Smooth muscle cell (in vitro differentiated cells): ENCODE results near the gene SPSB2. TPM values are rescaled to one million over a fixed set of nuclear protein-coding genes. Genes with fewer than 3 reads are reported as not detected.
"Not testable (repeated sequence)": the region's sequence is repeated elsewhere in the genome, so short reads cannot be mapped to it uniquely, and the experiment has no call there.

ENCODE experiments used
- DNase-seq: peaks from one replicate; lab custom pipeline; 2025; ENCODE audit not compliant: unreplicated experiment; lab: John Stamatoyannopoulos, UW
- H2AFZ ChIP-seq: fragments of 200-600 bp; sonication (generic); 2 replicates; pipeline ENCODE4 v1.6.0; 2016; ENCODE audit warnings: antibody characterized with exemption, low read depth, mild to moderate bottlenecking
- H3F3A ChIP-seq: fragments of 200-600 bp; sonication (generic); 2 replicates; pipeline ENCODE4 v1.6.0; 2017; ENCODE audit warnings: antibody characterized with exemption, low read depth
- H3K27ac ChIP-seq: fragments of 200-600 bp; sonication (generic); 2 replicates; pipeline ENCODE4 v1.5.1; 2016; ENCODE audit warnings: low read depth, mild to moderate bottlenecking
- H3K27me3 ChIP-seq: fragments of 200-600 bp; sonication (generic); 2 replicates; pipeline ENCODE4 v1.6.1; 2016; ENCODE audit warnings: low read depth, mild to moderate bottlenecking
- H3K36me3 ChIP-seq: fragments of 200-600 bp; sonication (generic); 2 replicates; pipeline ENCODE4 v1.5.1; 2016; ENCODE audit warnings: low read depth
- H3K4me1 ChIP-seq: fragments of 200-600 bp; sonication (generic); 2 replicates; pipeline ENCODE4 v1.5.1; 2016; ENCODE audit warnings: low read depth
- H3K4me2 ChIP-seq: fragments of 200-600 bp; sonication (generic); 2 replicates; pipeline ENCODE4 v1.6.0; 2016; ENCODE audit warnings: mild to moderate bottlenecking
- H3K4me3 ChIP-seq: fragments of 200-600 bp; sonication (generic); 2 replicates; pipeline ENCODE4 v1.5.1; 2016; ENCODE audit warnings: mild to moderate bottlenecking
- H3K79me2 ChIP-seq: fragments of 200-600 bp; sonication (generic); 2 replicates; pipeline ENCODE4 v1.6.0; 2016; ENCODE audit warnings: low read depth, mild to moderate bottlenecking
- H3K9ac ChIP-seq: fragments of 200-600 bp; sonication (generic); 2 replicates; pipeline ENCODE4 v1.6.0; 2016; ENCODE audit warnings: low read depth
- H3K9me3 ChIP-seq: fragments of 200-600 bp; sonication (generic); replicated peaks from 2 replicates; pipeline ENCODE4 v1.5.1; 2016; ENCODE audit warnings: low read depth
- H4K20me1 ChIP-seq: fragments of 200-600 bp; sonication (generic); 2 replicates; pipeline ENCODE4 v1.6.0; 2016; ENCODE audit warnings: low read depth
- WGBS: methylation state at CpG from one replicate; pipeline ENCODE4 v1.1.7; 2016; ENCODE audit warnings: low lambda C conversion rate; 5-methylcytosine and 5-hydroxymethylcytosine counted together
- polyA plus RNA-seq: library from polyadenylated mRNA; unstranded; fragments of >200 nt; fragmentation: Nextera tagmentation; extraction: Ambion mirVana; gene quantifications from 2 replicates; pipeline ENCODE4 v1.2.1, GENCODE V29; 2016
- total RNA-seq: library from RNA; depleted of rRNA; stranded (reverse); fragments of >200 nt; gene quantifications from 2 replicates; pipeline ENCODE4 v1.2.3, GENCODE V29; 2014
- TF ChIP-seq, protein P1 (sequence below): fragments of 200-600 bp; sonication (generic); IDR thresholded peaks from 2 replicates; pipeline ENCODE4 v1.5.1; 2017; ENCODE audit warnings: borderline replicate concordance, mild to moderate bottlenecking, antibody characterized with exemption; ENCODE audit not compliant: insufficient read depth, poor library complexity, severe bottlenecking

SPSB2 gene
- total and polyA plus RNA-seq, 2 experiments from 2014 or later, result 2.5 to 5.9 TPM

DNA sequence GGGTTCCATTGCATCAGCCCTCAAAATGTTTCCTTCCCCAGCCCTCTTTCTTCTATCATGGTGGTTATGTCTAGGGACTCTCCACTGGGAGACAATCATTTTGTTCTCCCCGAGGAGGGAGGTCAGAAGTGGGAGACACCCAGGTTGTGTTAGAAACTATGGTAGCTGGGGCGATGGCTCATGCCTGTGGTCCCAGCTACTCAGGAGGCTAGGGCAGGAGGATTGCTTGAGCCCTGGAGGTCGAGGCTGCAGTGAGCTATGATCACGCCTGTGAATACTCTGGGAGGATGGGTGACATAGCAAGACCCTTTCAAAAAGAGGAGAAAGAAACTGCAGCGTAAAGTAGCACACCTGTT, 18.5 kb upstream of the SPSB2 start:
- H3F3A ChIP-seq, result no peaks in the 10 kb centered on the region
- peak overlapping the region; percentile 96 for H3K4me2 ChIP-seq
- DNase-seq, result no peak
- H3K36me3 ChIP-seq, result no peaks in the 10 kb centered on the region
- H3K27ac ChIP-seq, result peak overlapping the region; percentile 90
- H3K9ac ChIP-seq, result peak overlapping the region; percentile 82
- peak overlapping the region; percentile 59 for H3K4me3 ChIP-seq
- H3K79me2 ChIP-seq, result no peaks in the 10 kb centered on the region
- H3K27me3 ChIP-seq, result no peaks in the 10 kb centered on the region
- H3K4me1 ChIP-seq, result peaks cover 16% of the 10 kb centered on the region
- peak overlapping the region; percentile 96 for H2AFZ ChIP-seq
- no peaks in the 10 kb centered on the region for H3K9me3 ChIP-seq
- no peaks in the 10 kb centered on the region for H4K20me1 ChIP-seq
- TF ChIP-seq, protein P1, sequence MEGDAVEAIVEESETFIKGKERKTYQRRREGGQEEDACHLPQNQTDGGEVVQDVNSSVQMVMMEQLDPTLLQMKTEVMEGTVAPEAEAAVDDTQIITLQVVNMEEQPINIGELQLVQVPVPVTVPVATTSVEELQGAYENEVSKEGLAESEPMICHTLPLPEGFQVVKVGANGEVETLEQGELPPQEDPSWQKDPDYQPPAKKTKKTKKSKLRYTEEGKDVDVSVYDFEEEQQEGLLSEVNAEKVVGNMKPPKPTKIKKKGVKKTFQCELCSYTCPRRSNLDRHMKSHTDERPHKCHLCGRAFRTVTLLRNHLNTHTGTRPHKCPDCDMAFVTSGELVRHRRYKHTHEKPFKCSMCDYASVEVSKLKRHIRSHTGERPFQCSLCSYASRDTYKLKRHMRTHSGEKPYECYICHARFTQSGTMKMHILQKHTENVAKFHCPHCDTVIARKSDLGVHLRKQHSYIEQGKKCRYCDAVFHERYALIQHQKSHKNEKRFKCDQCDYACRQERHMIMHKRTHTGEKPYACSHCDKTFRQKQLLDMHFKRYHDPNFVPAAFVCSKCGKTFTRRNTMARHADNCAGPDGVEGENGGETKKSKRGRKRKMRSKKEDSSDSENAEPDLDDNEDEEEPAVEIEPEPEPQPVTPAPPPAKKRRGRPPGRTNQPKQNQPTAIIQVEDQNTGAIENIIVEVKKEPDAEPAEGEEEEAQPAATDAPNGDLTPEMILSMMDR, result no peak
- WGBS, result 92% methylated on average over 5 of the region's 5 CpGs

DNA sequence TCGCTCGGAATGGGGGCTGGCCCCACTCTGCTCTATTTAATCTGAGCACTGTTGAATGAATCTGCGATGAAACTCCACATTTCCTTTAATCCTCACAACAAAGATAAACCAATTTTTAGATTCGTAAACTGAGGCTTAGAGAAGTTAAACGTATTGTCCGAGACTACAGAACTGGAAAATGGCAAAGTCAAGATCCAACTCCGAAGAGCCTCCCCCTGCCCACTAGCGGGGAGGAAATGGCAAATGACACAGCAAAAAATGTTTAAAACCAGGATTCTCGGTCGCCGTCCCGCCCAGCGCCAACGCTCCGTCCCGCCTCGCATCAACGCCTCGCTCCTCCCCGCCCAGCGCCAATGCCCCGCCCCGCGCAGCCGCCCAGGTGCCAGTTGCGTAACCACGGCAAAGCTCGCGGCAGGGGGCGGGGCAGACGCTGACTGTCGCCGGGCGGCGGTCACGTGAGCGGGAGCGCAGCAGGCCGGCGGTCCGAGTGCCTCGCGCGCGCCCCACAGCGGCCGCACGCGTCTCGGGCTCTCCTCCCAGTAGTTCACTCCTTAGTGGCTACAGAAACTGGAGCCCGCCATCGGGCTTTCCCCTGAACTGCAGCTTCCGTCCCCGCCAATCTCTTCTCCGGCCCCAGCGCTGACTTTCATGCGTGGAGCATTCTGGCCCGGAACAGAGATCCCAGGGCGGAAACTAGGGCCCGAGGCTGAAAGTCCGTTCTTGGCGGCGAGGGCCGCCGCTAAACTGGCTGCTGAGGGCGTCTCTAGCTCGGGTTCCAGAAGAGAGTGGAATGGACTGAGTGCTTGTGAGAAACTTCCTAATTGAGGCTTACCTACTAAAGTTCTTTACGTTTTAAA, 17.9 kb upstream of the SPSB2 start:
- H3K9ac ChIP-seq, result peak overlapping the region; percentile 82
- H3F3A ChIP-seq, result no peaks in the 10 kb centered on the region
- H3K27ac ChIP-seq, result peak overlapping the region; percentile 90
- peak overlapping the region; percentile 96 for H3K4me2 ChIP-seq
- H3K9me3 ChIP-seq, result no peaks in the 10 kb centered on the region
- H4K20me1 ChIP-seq, result no peaks in the 10 kb centered on the region
- peak; percentile 95 for DNase-seq
- TF ChIP-seq, protein P1, result peak; percentile 65
- H2AFZ ChIP-seq, result peak overlapping the region; percentile 96
- 6% methylated on average over 50 of the region's 68 CpGs for WGBS
- peak overlapping the region; percentile 59 for H3K4me3 ChIP-seq
- no peaks in the 10 kb centered on the region for H3K27me3 ChIP-seq
- peaks cover 16% of the 10 kb centered on the region for H3K4me1 ChIP-seq
- no peaks in the 10 kb centered on the region for H3K36me3 ChIP-seq
- H3K79me2 ChIP-seq, result no peaks in the 10 kb centered on the region

DNA sequence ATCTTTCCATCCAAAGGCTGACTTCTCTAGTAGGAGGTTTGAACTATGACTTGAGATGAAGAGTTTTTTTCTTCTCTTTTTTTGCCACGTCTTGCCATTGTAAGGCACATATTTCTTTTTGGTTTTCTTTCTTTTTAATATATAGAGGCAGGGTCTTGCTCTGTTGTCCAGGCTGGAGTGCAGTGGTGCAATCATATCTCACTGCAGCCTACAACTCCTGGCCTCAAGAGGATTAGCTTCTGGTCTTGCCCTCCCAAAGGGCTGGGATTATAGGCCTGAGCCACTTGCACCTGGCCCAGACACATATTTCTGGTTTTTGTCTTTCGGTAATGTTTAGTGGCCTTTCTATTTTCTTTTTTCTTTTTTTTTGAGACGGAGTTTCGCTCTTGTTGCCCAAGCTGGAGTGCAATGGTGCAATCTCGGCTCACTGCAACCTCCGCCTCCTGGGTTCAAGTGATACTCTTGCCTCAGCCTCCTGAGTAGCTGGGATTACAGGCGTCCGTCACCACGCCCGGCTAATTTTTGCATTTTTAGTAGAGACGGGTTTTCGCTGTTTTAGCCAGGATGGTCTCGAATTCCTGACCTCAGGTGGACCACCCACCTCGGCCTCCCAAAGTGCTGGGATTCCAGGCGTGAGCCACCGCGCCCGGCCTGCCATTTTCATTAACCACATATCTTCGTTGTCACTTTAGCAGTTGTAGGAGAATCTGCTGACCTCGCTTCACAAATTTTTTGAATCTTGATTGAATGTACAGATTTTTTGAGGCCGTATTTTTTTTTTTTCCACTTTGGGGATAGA, 16.9 kb upstream of the SPSB2 start:
- not testable (repeated sequence) for H3K4me3 ChIP-seq, H3K27me3 ChIP-seq, H2AFZ ChIP-seq, H3F3A ChIP-seq, H3K9ac ChIP-seq, H3K79me2 ChIP-seq, DNase-seq, H3K9me3 ChIP-seq, H4K20me1 ChIP-seq, H3K36me3 ChIP-seq
- Histone ChIP-seq H3K4me2 (peak overlapping the region; percentile 78), H3K27ac (peak overlapping the region; percentile 81), H3K4me1 (peaks cover 16% of the 10 kb centered on the region)
- 94% methylated on average over 16 of the region's 21 CpGs for WGBS

DNA sequence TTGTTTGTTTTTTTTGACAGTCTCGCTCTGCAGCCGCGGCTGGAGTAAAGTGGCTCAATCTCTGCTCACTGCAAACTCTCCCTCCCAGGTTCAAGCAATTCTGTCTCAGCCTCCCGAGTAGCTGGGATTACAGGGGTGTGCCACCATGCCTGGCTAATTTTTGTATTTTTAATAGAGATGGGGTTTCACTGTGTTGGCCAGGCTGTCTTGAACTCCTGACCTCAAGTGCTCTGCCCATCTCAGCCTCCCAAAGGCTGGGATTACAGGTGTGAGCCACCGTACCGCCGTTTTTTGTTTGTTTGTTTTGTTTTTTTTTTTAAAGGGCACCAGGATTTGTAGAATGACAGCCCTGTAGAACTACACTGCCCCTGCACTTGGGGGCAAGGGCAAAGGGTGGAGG, 15.7 kb upstream of the SPSB2 start:
- not testable (repeated sequence) for H3K4me2 ChIP-seq, H4K20me1 ChIP-seq, H3K9ac ChIP-seq, H3K36me3 ChIP-seq, H2AFZ ChIP-seq, H3K4me3 ChIP-seq, H3K79me2 ChIP-seq, H3K27me3 ChIP-seq, H3K27ac ChIP-seq, H3K9me3 ChIP-seq, DNase-seq, H3F3A ChIP-seq
- whole genome bisulfite sequencing, result 85% methylated on average over 7 of the region's 7 CpGs
- peaks cover 16% of the 10 kb centered on the region for H3K4me1 ChIP-seq
